HepG2 (cell line): ENCODE measurements around the gene TIA1. TPM values are rescaled to one million over a fixed set of nuclear protein-coding genes. Genes with fewer than 3 reads are reported as not detected.

ENCODE experiments used
- CBX2 ChIP-seq, 2 experiments: fragments of 200-600 bp in 1 of 2; sonication (generic); formaldehyde crosslinking in 1 of 2; IDR thresholded peaks; 2 replicates each; pipeline versions ENCODE4 v1.7.0 to v1.8.1; 2018 to 2022; ENCODE audit warnings: low read depth in 2 of 2, low read length in 1 of 2, mild to moderate bottlenecking in 1 of 2, missing genetic modification reagents in 1 of 2
- FOXP1 ChIP-seq, 2 experiments: fragments of 450-650 bp in 1 of 2; IDR thresholded peaks; 2 replicates each; pipeline ENCODE4 v1.6.1; 2017 to 2018; ENCODE audit warnings: antibody characterized with exemption in 1 of 2
- MBD4 ChIP-seq: IDR thresholded peaks from 2 replicates; pipeline ENCODE4 v1.6.1; 2012; ENCODE audit warnings: low read length, inconsistent platforms, borderline replicate concordance
- MEIS2 ChIP-seq: sonication (generic); formaldehyde crosslinking; IDR thresholded peaks from 2 replicates; pipeline ENCODE4 v1.9.0; 2021; ENCODE audit warnings: mild to moderate bottlenecking, missing genetic modification reagents
- MIER2 ChIP-seq: IDR thresholded peaks from 2 replicates; pipeline ENCODE4 v1.6.1; 2016; ENCODE audit warnings: missing biosample characterization, missing genetic modification reagents
- NFYB ChIP-seq: sonication (generic); formaldehyde crosslinking; IDR thresholded peaks from 2 replicates; pipeline ENCODE4 v1.4.0; 2020; ENCODE audit warnings: missing genetic modification reagents
- NR2C2 ChIP-seq: sonication (generic); formaldehyde crosslinking; IDR thresholded peaks from 2 replicates; pipeline ENCODE4 v1.4.0; 2020; ENCODE audit warnings: missing genetic modification reagents, mild to moderate bottlenecking, moderate library complexity, borderline replicate concordance
- PHF21A ChIP-seq: sonication (generic); formaldehyde crosslinking; IDR thresholded peaks from 2 replicates; pipeline ENCODE4 v1.5.0; 2020; ENCODE audit warnings: mild to moderate bottlenecking, missing genetic modification reagents
- POGZ ChIP-seq: sonication (generic); formaldehyde crosslinking; IDR thresholded peaks from 2 replicates; pipeline ENCODE4 v1.4.0; 2020; ENCODE audit warnings: mild to moderate bottlenecking, missing genetic modification reagents
- PPARG ChIP-seq: conservative IDR thresholded peaks from 2 replicates; pipeline ENCODE4 v1.6.1; 2016; ENCODE audit warnings: missing biosample characterization, missing genetic modification reagents
- RELA ChIP-seq: sonication (generic); formaldehyde crosslinking; IDR thresholded peaks from 2 replicates; pipeline ENCODE4 v1.4.0; 2020; ENCODE audit warnings: missing genetic modification reagents
- TGIF2 ChIP-seq: IDR thresholded peaks from 2 replicates; pipeline ENCODE4 v1.6.1; 2016; ENCODE audit warnings: control low read depth, missing compliant biosample characterization
- TMF1 ChIP-seq: sonication (generic); formaldehyde crosslinking; IDR thresholded peaks from 2 replicates; pipeline ENCODE4 v1.8.1; 2022; ENCODE audit warnings: low read depth, missing genetic modification reagents
- ZBTB7A ChIP-seq: sonication (generic); formaldehyde crosslinking; IDR thresholded peaks from 2 replicates; pipeline ENCODE4 v1.8.0; 2022; ENCODE audit warnings: mild to moderate bottlenecking, missing genetic modification reagents
- ZMYM3 ChIP-seq: sonication (generic); formaldehyde crosslinking; IDR thresholded peaks from 2 replicates; pipeline ENCODE4 v1.5.1; 2020; ENCODE audit warnings: mild to moderate bottlenecking, missing genetic modification reagents
- ZNF256 ChIP-seq: sonication (generic); formaldehyde crosslinking; conservative IDR thresholded peaks from 2 replicates; pipeline ENCODE4 v1.4.0; 2020; ENCODE audit warnings: missing genetic modification reagents
- ZNF274 ChIP-seq: sonication (generic); formaldehyde crosslinking; IDR thresholded peaks from 2 replicates; pipeline ENCODE4 v1.5.1; 2020; ENCODE audit warnings: mild to moderate bottlenecking, missing genetic modification reagents
- ZNF567 ChIP-seq: sonication (generic); formaldehyde crosslinking; IDR thresholded peaks from 2 replicates; pipeline ENCODE4 v1.8.1; 2023; ENCODE audit warnings: mild to moderate bottlenecking, missing genetic modification reagents, borderline replicate concordance
- ZNF883 ChIP-seq: sonication (generic); formaldehyde crosslinking; IDR thresholded peaks from 2 replicates; pipeline ENCODE4 v1.5.1; 2020; ENCODE audit warnings: mild to moderate bottlenecking, missing genetic modification reagents; ENCODE audit errors: not compliant biosample characterization
- polyA plus RNA-seq, 8 experiments: library from polyadenylated mRNA; depleted of rRNA in 3 of 8; stranded (reverse) in 7 of 8; unstranded in 1 of 8; fragments of >200 nt; fragmentation: Illumina TruSeq in 4 of 8; extraction: Trizol in 4 of 8; gene quantifications; 2 replicates each; pipeline versions ENCODE4 v1.2.1 to v1.2.3, GENCODE V29; 2011 to 2016; ENCODE audit warnings: low read depth in 4 of 8, missing spikeins in 1 of 8, mixed read lengths in 1 of 8; ENCODE audit not compliant: insufficient read depth in 1 of 8
- total RNA-seq, 5 experiments: library from RNA; depleted of rRNA; stranded (reverse); fragments of >200 nt; fragmentation: Illumina TruSeq; extraction: Trizol; gene quantifications; 2 replicates each; pipeline ENCODE4 v1.2.3, GENCODE V29; 2016; ENCODE audit warnings: low read depth in 1 of 5
- TF ChIP-seq, protein P1 (sequence below): sonication (generic); formaldehyde crosslinking; IDR thresholded peaks from 2 replicates; pipeline ENCODE4 v1.4.0; 2020; ENCODE audit warnings: missing genetic modification reagents
- TF ChIP-seq, protein P2 (sequence below): sonication (generic); formaldehyde crosslinking; IDR thresholded peaks from 2 replicates; pipeline ENCODE4 v1.8.1; 2023; ENCODE audit warnings: mild to moderate bottlenecking, moderate library complexity, missing genetic modification reagents
- TF ChIP-seq, protein P3 (sequence below): sonication (generic); formaldehyde crosslinking; IDR thresholded peaks from 2 replicates; pipeline ENCODE4 v1.4.0; 2020; ENCODE audit warnings: missing genetic modification reagents
- TF ChIP-seq, protein P4 (sequence below): sonication (generic); formaldehyde crosslinking; IDR thresholded peaks from 2 replicates; pipeline ENCODE4 v1.4.0; 2020; ENCODE audit warnings: missing genetic modification reagents

The TIA1 gene
- total and polyA plus RNA-seq, 2 of the 13 experiments (the other 11 are each of a cell fraction or from before 2014, with no cell fraction given) = 209 to 319 TPM

DNA sequence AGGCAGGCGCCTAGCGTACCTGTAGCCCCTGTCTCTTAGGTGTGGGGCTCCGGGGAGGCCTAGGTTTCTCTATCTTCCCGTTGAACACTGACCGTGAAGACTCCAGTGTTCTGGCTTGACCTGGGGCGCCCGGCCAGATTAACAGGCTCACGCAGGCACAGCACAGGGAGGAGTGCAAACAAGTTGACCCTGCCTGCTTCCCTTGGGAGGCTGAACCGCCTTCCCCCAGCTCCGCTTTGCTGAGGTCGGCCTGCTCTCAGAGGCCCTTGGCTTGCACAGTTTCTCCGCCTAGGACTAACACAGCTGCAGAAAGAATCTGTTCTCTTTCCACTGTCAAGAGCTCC, 10.1 kb upstream of the TIA1 start (continued):
- TF ChIP-seq, protein P1, sequence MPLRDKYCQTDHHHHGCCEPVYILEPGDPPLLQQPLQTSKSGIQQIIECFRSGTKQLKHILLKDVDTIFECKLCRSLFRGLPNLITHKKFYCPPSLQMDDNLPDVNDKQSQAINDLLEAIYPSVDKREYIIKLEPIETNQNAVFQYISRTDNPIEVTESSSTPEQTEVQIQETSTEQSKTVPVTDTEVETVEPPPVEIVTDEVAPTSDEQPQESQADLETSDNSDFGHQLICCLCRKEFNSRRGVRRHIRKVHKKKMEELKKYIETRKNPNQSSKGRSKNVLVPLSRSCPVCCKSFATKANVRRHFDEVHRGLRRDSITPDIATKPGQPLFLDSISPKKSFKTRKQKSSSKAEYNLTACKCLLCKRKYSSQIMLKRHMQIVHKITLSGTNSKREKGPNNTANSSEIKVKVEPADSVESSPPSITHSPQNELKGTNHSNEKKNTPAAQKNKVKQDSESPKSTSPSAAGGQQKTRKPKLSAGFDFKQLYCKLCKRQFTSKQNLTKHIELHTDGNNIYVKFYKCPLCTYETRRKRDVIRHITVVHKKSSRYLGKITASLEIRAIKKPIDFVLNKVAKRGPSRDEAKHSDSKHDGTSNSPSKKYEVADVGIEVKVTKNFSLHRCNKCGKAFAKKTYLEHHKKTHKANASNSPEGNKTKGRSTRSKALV = no peak
- no peak for TF ChIP-seq ZNF883 (CRISPR knock-in tag)
- TF ChIP-seq ZNF274 (CRISPR knock-in tag) = peak; percentile 67; the same call in 1 of the 2 replicates
- no peak for TF ChIP-seq ZNF256 (CRISPR knock-in tag)
- TF ChIP-seq NFYB (CRISPR knock-in tag) = no peak
- TF ChIP-seq, protein P2, sequence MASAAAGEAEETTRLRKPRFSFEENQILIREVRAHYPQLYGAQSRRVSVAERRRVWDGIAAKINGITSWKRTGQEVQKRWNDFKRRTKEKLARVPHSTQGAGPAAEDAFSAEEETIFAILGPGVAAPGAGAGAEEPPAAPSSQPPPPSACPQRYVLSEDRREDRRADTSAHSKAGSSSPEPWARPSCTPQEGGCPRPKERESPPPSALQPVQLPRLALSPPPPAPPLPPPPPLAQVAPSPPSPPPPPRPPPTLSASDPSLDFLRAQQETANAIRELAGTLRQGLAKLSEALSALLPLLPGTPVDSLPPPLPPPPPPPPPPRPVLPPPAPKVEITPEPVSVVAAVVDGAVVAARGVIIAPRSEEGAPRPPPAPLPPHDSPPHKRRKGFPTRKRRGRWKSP (CRISPR knock-in tag) = peak; percentile 23
- no peak for TF ChIP-seq MEIS2
- TF ChIP-seq RELA (CRISPR knock-in tag) = no peak
- no peak for TF ChIP-seq FOXP1 (IDR thresholded peaks at IDR 0.05)
- no peak for TF ChIP-seq FOXP1 (CRISPR knock-in tag; IDR thresholded peaks at IDR 0.05)
- TF ChIP-seq PPARG (CRISPR knock-in tag) = no peak
- TF ChIP-seq NR2C2 = no peak
- no peak for TF ChIP-seq TGIF2 (CRISPR knock-in tag)
- TF ChIP-seq, protein P3, sequence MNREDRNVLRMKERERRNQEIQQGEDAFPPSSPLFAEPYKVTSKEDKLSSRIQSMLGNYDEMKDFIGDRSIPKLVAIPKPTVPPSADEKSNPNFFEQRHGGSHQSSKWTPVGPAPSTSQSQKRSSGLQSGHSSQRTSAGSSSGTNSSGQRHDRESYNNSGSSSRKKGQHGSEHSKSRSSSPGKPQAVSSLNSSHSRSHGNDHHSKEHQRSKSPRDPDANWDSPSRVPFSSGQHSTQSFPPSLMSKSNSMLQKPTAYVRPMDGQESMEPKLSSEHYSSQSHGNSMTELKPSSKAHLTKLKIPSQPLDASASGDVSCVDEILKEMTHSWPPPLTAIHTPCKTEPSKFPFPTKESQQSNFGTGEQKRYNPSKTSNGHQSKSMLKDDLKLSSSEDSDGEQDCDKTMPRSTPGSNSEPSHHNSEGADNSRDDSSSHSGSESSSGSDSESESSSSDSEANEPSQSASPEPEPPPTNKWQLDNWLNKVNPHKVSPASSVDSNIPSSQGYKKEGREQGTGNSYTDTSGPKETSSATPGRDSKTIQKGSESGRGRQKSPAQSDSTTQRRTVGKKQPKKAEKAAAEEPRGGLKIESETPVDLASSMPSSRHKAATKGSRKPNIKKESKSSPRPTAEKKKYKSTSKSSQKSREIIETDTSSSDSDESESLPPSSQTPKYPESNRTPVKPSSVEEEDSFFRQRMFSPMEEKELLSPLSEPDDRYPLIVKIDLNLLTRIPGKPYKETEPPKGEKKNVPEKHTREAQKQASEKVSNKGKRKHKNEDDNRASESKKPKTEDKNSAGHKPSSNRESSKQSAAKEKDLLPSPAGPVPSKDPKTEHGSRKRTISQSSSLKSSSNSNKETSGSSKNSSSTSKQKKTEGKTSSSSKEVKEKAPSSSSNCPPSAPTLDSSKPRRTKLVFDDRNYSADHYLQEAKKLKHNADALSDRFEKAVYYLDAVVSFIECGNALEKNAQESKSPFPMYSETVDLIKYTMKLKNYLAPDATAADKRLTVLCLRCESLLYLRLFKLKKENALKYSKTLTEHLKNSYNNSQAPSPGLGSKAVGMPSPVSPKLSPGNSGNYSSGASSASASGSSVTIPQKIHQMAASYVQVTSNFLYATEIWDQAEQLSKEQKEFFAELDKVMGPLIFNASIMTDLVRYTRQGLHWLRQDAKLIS (CRISPR knock-in tag) = no peak
- no peak for TF ChIP-seq MBD4
- TF ChIP-seq CBX2 (IDR thresholded peaks at IDR 0.05; ENCODE audit: low read depth, low read length) = no peak
- no peak for TF ChIP-seq CBX2 (CRISPR knock-in tag; IDR thresholded peaks at IDR 0.05; ENCODE audit: low read depth)
- no peak for TF ChIP-seq POGZ (CRISPR knock-in tag)
- TF ChIP-seq, protein P4, sequence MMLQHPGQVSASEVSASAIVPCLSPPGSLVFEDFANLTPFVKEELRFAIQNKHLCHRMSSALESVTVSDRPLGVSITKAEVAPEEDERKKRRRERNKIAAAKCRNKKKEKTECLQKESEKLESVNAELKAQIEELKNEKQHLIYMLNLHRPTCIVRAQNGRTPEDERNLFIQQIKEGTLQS = no peak
- no peak for TF ChIP-seq ZBTB7A
- no peak for TF ChIP-seq MIER2 (CRISPR knock-in tag)
- no peak for TF ChIP-seq PHF21A (CRISPR knock-in tag)
- no peak for TF ChIP-seq TMF1 (CRISPR knock-in tag)
- TF ChIP-seq ZMYM3 (CRISPR knock-in tag) = no peak
- TF ChIP-seq ZNF567 = no peak
